Nephron (organoid): Measurements from ENCODE around the gene GPBP1.
"Not testable (repeated sequence)": the region's sequence is repeated elsewhere in the genome, so short reads cannot be mapped to it uniquely, and the experiment has no call there.

ENCODE experiments used
- H3K27ac Mint-ChIP-seq, 3 experiments: 2 replicates each; pipeline ENCODE4 v1.8.0; 2020; ENCODE audit warnings: mixed read lengths in 3 of 3, mild to moderate bottlenecking in 2 of 3, moderate library complexity in 1 of 3
- H3K27me3 Mint-ChIP-seq: 2 replicates; pipeline ENCODE4 v1.8.0; 2021; ENCODE audit warnings: low read depth, mild to moderate bottlenecking, moderate library complexity, mixed read lengths
- H3K36me3 Mint-ChIP-seq: 2 replicates; pipeline ENCODE4 v1.8.0; 2020; ENCODE audit warnings: low read depth, mixed read lengths
- H3K4me1 Mint-ChIP-seq: 2 replicates; pipeline ENCODE4 v1.8.0; 2020; ENCODE audit warnings: mixed read lengths
- H3K4me3 Mint-ChIP-seq, 3 experiments: 2 replicates each; pipeline ENCODE4 v1.8.0; 2020; ENCODE audit warnings: mild to moderate bottlenecking in 3 of 3, mixed read lengths in 3 of 3, moderate library complexity in 2 of 3
- H3K9me3 Mint-ChIP-seq: 2 replicates; pipeline ENCODE4 v1.8.0; 2020; ENCODE audit warnings: mixed read lengths
- TF ChIP-seq, protein P1 (sequence below), 3 experiments: fragments of 200-600 bp; sonication (generic); IDR thresholded peaks; one replicate each; pipeline ENCODE4 v1.5.0; 2021; ENCODE audit warnings: antibody characterized with exemption in 3 of 3; ENCODE audit not compliant: unreplicated experiment in 3 of 3

Gene GPBP1

DNA sequence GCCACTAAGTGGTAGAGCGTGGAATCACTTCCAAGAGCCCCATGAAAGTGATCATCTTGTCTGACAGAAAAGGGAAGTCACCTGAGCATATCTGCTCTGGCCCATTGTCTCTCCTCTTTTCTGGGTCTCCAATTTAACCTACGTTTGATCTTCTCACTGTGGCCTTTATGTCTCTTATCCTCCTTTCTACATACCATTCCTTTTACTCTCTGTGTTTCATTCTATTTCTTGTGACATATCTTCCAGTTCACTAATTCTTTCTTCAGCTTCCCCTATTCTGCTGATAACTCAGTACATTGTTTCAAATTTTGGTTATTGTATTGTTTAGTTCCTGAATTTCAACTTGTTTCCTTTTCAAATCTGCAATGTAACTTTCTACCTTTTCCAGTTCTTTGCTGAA lies 132.5 kb downstream of the GPBP1 start:
- Mint-ChIP-seq H3K4me1 (no peaks in the 10 kb centered on the region), H3K36me3 (peaks cover 4% of the 10 kb centered on the region), H3K4me3 (no peak overlapping the region), H3K27me3 (no peaks in the 10 kb centered on the region), H3K27ac (no peak overlapping the region), H3K9me3 (peaks cover 29% of the 10 kb centered on the region)
- TF ChIP-seq, protein P1, sequence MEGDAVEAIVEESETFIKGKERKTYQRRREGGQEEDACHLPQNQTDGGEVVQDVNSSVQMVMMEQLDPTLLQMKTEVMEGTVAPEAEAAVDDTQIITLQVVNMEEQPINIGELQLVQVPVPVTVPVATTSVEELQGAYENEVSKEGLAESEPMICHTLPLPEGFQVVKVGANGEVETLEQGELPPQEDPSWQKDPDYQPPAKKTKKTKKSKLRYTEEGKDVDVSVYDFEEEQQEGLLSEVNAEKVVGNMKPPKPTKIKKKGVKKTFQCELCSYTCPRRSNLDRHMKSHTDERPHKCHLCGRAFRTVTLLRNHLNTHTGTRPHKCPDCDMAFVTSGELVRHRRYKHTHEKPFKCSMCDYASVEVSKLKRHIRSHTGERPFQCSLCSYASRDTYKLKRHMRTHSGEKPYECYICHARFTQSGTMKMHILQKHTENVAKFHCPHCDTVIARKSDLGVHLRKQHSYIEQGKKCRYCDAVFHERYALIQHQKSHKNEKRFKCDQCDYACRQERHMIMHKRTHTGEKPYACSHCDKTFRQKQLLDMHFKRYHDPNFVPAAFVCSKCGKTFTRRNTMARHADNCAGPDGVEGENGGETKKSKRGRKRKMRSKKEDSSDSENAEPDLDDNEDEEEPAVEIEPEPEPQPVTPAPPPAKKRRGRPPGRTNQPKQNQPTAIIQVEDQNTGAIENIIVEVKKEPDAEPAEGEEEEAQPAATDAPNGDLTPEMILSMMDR (IDR thresholded peaks at IDR 0.05; ENCODE audit: unreplicated experiment in 3 of 3) = no peak

DNA sequence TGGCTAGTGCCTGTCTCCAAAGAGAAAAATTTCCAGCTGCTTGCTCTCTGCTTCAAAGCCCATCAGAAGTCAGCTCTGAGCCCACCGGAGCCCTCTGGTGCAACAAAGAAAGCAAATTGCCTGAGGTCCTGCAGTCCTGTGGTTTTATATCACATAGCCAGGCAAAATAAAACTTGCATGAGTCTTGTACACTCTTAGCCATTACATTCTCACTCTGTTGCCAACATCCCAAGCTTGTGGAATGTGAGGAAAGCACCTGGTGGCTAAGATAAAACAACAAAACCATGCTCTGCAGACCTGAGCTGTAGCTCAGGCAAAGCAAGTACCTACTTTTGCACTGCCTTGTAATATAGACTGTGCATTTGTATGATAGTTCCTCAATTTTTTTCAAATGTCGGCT lies 133.7 kb downstream of the GPBP1 start:
- TF ChIP-seq, protein P1 (IDR thresholded peaks at IDR 0.05; ENCODE audit: unreplicated experiment in 3 of 3) = no peak
- Mint-ChIP-seq H3K4me1 (no peaks in the 10 kb centered on the region), H3K36me3 (peaks cover 4% of the 10 kb centered on the region), H3K27me3 (no peaks in the 10 kb centered on the region), H3K27ac (no peak overlapping the region), H3K9me3 (peaks cover 31% of the 10 kb centered on the region), H3K4me3 (no peak overlapping the region)

DNA sequence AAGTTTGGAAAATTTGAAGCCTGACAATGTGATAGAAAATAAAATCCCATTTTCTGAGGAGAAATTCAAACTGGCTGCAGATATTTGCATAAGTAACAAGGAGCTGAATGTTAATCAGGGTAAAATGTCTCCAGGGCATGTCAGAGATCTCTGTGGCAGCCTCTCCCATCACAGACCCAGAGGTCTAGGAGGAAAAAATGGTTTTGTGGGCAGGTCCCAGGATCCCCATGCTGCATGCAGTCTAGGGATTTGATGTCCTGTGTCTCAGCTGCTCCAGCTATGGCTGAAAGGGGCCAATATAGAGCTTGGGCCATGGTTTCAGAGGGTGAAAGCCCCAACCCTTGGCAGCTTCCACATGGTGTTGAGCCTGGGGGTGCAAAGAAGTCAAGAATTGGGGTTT lies 135.2 kb downstream of the GPBP1 start:
- H3K9me3 Mint-ChIP-seq = peaks cover 34% of the 10 kb centered on the region
- not testable (repeated sequence) for H3K36me3 Mint-ChIP-seq, H3K27me3 Mint-ChIP-seq, H3K4me3 Mint-ChIP-seq, H3K4me1 Mint-ChIP-seq, H3K27ac Mint-ChIP-seq

DNA sequence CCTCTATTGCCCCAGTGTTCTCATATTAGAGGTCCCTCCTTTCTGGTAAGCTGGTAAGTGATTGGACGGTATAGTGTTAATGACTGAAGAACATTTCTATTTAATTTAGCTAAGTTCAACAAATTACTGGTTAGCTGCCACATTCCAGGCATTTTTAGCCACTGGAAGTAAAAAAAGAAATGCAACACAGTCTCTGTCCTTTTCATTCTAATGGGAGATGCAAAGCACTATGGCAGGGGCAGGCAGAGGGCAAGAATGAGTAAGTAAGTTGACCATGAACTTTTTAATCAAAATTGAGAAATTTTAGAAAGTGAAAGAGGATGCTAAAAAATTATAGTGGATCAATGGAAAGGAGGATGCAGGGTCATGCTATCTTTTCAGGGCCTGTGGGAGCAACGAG lies 137.4 kb downstream of the GPBP1 start:
- no peak overlapping the region for H3K27ac Mint-ChIP-seq
- TF ChIP-seq, protein P1 (IDR thresholded peaks at IDR 0.05; ENCODE audit: unreplicated experiment in 3 of 3) = no peak
- peaks cover 4% of the 10 kb centered on the region for H3K36me3 Mint-ChIP-seq

DNA sequence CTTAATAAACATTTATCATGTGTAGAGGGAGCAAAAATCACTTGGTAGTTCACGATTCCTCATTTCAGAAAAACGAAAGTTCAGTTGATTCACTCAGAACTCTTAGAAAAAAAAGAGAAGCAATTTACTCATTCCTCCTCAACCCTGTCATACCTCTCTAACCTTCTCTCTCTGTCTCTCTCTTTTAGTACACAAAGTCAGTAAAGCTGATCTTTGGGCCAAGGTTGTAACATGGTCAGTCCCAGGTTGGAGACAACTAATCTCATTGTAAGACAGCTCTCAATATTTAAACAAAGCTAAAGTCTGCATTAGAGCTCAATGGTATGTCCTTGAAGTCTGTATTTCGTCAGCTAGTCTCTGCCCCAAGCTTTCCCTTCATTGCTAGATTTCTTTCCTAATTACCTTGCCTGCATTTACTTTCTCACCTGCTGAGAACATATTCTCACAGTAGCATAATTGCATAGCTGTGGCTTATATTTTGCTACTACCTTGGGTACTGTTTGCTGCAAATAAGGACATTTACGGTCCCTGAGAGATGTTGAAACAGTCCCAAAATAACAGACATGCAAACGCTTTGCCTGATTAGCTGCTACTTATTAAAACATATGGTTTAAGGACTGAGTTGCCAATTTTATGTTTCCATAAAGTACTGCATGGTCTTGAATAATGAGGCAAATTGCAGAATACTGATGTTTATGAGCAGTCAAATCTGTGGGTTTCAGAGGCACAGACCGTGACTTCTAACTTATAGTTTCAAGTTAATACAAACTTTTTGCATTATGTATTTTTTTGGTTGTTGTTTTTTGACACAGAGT lies 138.3 kb downstream of the GPBP1 start:
- no peak overlapping the region for H3K4me3 Mint-ChIP-seq
- TF ChIP-seq, protein P1 (IDR thresholded peaks at IDR 0.05; ENCODE audit: unreplicated experiment in 3 of 3) = no peak
- no peaks in the 10 kb centered on the region for H3K27me3 Mint-ChIP-seq
- no peak overlapping the region for H3K27ac Mint-ChIP-seq
- H3K9me3 Mint-ChIP-seq = peaks cover 24% of the 10 kb centered on the region
- peaks cover 8% of the 10 kb centered on the region for H3K4me1 Mint-ChIP-seq
- peaks cover 4% of the 10 kb centered on the region for H3K36me3 Mint-ChIP-seq

More for the DNA sequence above, 137.4 kb downstream of the GPBP1 start:
- no peaks in the 10 kb centered on the region for H3K27me3 Mint-ChIP-seq
- H3K4me3 Mint-ChIP-seq = no peak overlapping the region
- H3K9me3 Mint-ChIP-seq = peaks cover 30% of the 10 kb centered on the region
- H3K4me1 Mint-ChIP-seq = no peaks in the 10 kb centered on the region

DNA sequence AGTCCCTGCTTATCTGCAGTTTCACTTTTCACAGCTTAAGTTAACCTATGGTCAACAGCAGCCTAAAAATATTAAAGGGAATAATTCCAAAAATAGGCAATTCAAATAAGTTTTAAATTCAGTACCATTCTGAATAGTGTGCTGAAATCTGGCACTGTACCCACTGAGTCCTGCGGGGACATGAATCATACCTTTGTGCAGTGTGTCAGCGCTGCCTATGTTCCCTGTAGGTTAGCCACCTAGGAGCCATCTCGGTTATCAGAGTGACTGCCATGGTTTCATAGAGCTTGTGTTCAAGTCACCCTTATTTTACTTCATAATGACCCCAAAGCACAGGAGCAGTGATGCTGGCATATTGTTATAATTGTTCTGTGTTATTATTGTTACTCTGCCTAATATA lies 139.9 kb downstream of the GPBP1 start:
- no peak overlapping the region for H3K4me3 Mint-ChIP-seq
- peak overlapping the region in 1 of 3 experiments; percentile 11 for H3K27ac Mint-ChIP-seq
- peaks cover 11% of the 10 kb centered on the region for H3K4me1 Mint-ChIP-seq
- peaks cover 1% of the 10 kb centered on the region for H3K36me3 Mint-ChIP-seq
- TF ChIP-seq, protein P1 (IDR thresholded peaks at IDR 0.05; ENCODE audit: unreplicated experiment in 3 of 3) = no peak
- H3K9me3 Mint-ChIP-seq = peaks cover 15% of the 10 kb centered on the region
- H3K27me3 Mint-ChIP-seq = peaks cover under 1% of the 10 kb centered on the region
